Liver (tissue), 3 donors: Measurements from ENCODE around the gene AGBL4.

Experiments used
- ATF3 ChIP-seq: IDR thresholded peaks from 2 replicates; pipeline ENCODE4 v1.6.1; 2016; ENCODE audit warnings: antibody characterized with exemption
- CTCF ChIP-seq: fragments of 150-350 bp; IDR thresholded peaks from 2 replicates; pipeline ENCODE4 v1.5.1; 2017; ENCODE audit warnings: improper control_type of control experiment, low read depth, low read length; ENCODE audit not compliant: missing input control
- EGR1 ChIP-seq, 2 donors: IDR thresholded peaks; 2 replicates each; pipeline ENCODE4 v1.6.1; 2016 to 2018; ENCODE audit warnings: antibody characterized with exemption in 2 of 2, low read depth in 2 of 2
- FOXA1 ChIP-seq: IDR thresholded peaks from 2 replicates; pipeline ENCODE4 v1.6.1; 2016; ENCODE audit warnings: antibody characterized with exemption
- GABPA ChIP-seq, 2 donors: IDR thresholded peaks in 1 of 2; conservative IDR thresholded peaks in 1 of 2; 2 replicates each; pipeline ENCODE4 v1.6.1; 2016; ENCODE audit warnings: antibody characterized with exemption in 2 of 2, mild to moderate bottlenecking in 1 of 2, moderate library complexity in 1 of 2
- JUND ChIP-seq, 2 donors: IDR thresholded peaks; 2 replicates each; pipeline ENCODE4 v1.6.1; 2016; ENCODE audit warnings: antibody characterized with exemption in 2 of 2
- MAX ChIP-seq: IDR thresholded peaks from 2 replicates; pipeline ENCODE4 v1.6.1; 2016; ENCODE audit warnings: antibody characterized with exemption
- RAD21 ChIP-seq, 2 donors: IDR thresholded peaks; 2 replicates each; pipeline ENCODE4 v1.6.1; 2016; ENCODE audit warnings: antibody characterized with exemption in 2 of 2, mild to moderate bottlenecking in 2 of 2
- SP1 ChIP-seq: IDR thresholded peaks from 2 replicates; pipeline ENCODE4 v1.6.1; 2018; ENCODE audit warnings: antibody characterized with exemption, mild to moderate bottlenecking
- TAF1 ChIP-seq: conservative IDR thresholded peaks from 2 replicates; pipeline ENCODE4 v1.6.1; 2016; ENCODE audit warnings: antibody characterized with exemption, mild to moderate bottlenecking
- YY1 ChIP-seq: IDR thresholded peaks from 2 replicates; pipeline ENCODE4 v1.6.1; 2016; ENCODE audit warnings: antibody characterized with exemption, mild to moderate bottlenecking
- ZBTB33 ChIP-seq: IDR thresholded peaks from 2 replicates; pipeline ENCODE4 v1.6.1; 2016; ENCODE audit warnings: antibody characterized with exemption
- TF ChIP-seq, protein P1 (sequence below): IDR thresholded peaks from 2 replicates; pipeline ENCODE4 v1.6.1; 2016; ENCODE audit warnings: antibody characterized with exemption, mild to moderate bottlenecking
- donor health status: healthy.
- donor health status: healthy.

DNA sequence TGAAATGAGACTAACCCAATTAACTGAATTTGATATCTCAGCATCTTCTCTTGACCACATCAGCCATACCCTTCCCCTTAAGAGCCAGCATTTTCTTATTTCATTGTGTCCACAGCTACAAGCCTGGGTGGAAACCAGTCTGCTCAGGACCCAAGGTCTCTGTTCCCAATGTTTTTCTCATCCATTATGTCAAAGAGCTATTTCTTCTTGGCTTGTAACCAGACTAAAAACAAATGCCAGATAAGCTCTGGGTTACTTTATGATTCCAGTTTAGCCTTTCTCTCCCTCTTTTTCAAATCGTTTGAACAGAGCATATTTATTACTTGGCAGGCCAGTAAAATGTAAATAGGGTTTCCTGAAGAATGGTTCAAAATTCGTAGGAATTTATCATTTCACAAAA lies 1442.5 kb downstream of the AGBL4 start:
- TF ChIP-seq CTCF (no peak), JUND (IDR thresholded peaks at IDR 0.05) (no peak), ATF3 (no peak), YY1 (no peak), EGR1 (IDR thresholded peaks at IDR 0.05; ENCODE audit: low read depth in 2 of 2) (no peak), GABPA (IDR thresholded peaks at IDR 0.05 in 1 of 2, conservative IDR thresholded peaks at IDR 0.05 in 1 of 2) (no peak), ZBTB33 (no peak), FOXA1 (no peak), MAX (no peak), RAD21 (IDR thresholded peaks at IDR 0.05) (no peak), TAF1 (no peak), SP1 (no peak)
- TF ChIP-seq, protein P1, sequence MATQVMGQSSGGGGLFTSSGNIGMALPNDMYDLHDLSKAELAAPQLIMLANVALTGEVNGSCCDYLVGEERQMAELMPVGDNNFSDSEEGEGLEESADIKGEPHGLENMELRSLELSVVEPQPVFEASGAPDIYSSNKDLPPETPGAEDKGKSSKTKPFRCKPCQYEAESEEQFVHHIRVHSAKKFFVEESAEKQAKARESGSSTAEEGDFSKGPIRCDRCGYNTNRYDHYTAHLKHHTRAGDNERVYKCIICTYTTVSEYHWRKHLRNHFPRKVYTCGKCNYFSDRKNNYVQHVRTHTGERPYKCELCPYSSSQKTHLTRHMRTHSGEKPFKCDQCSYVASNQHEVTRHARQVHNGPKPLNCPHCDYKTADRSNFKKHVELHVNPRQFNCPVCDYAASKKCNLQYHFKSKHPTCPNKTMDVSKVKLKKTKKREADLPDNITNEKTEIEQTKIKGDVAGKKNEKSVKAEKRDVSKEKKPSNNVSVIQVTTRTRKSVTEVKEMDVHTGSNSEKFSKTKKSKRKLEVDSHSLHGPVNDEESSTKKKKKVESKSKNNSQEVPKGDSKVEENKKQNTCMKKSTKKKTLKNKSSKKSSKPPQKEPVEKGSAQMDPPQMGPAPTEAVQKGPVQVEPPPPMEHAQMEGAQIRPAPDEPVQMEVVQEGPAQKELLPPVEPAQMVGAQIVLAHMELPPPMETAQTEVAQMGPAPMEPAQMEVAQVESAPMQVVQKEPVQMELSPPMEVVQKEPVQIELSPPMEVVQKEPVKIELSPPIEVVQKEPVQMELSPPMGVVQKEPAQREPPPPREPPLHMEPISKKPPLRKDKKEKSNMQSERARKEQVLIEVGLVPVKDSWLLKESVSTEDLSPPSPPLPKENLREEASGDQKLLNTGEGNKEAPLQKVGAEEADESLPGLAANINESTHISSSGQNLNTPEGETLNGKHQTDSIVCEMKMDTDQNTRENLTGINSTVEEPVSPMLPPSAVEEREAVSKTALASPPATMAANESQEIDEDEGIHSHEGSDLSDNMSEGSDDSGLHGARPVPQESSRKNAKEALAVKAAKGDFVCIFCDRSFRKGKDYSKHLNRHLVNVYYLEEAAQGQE = no peak
